Measurements from ENCODE around the gene CAMTA1. TPM values are rescaled to one million over a fixed set of nuclear protein-coding genes. Genes with fewer than 3 reads are reported as not detected.

CAMTA1 gene
- total and polyA plus RNA-seq, 4 donors, result 18.0 to 93.5 (median 35.8) TPM

DNA sequence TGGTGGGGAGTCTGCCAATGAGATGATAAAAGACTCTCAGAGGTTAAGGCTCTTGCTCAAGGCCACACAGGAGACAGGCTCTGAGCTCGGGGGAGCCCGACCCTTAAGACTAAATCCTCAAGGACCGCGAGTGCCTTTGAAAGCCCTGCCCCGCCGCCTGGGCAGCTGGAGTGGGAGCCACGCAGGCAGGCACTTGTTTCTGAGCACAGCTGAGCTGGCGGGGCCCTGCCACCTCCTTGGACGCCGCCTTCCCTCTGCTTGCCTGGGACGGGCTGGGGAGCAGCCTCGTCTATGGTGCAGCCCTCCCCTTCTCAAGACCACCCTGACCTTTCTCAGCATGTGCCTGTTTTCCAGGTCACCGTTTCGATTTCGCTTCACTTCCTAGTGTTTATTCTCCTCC lies 169.3 kb downstream of the CAMTA1 start:
- Histone ChIP-seq H3K4me1 (ENCODE audit: control insufficient read depth in 4 of 4, insufficient read depth in 4 of 4, low read length in 3 of 4) (peaks cover 0 to 15% (median 12%) of the 10 kb centered on the region in 4 donors), H3K36me3 (ENCODE audit: control insufficient read depth in 4 of 4, insufficient read depth in 3 of 4, low read depth in 1 of 4, low read length in 3 of 4) (no peaks in the 10 kb centered on the region), H3K4me3 (ENCODE audit: low read depth in 1 of 3, low read length in 3 of 3) (no peak overlapping the region), H3K27ac (ENCODE audit: low read depth in 1 of 2, low read length in 2 of 2) (no peak overlapping the region), H3K9ac (ENCODE audit: low read depth in 1 of 2, low read length in 2 of 2) (no peak overlapping the region), H3K27me3 (ENCODE audit: control insufficient read depth in 4 of 4, insufficient read depth in 4 of 4, low read length in 3 of 4) (no peaks in the 10 kb centered on the region), H3K9me3 (ENCODE audit: control insufficient read depth in 4 of 4, low read length in 3 of 4) (no peaks in the 10 kb centered on the region)
- TF ChIP-seq, protein P1, sequence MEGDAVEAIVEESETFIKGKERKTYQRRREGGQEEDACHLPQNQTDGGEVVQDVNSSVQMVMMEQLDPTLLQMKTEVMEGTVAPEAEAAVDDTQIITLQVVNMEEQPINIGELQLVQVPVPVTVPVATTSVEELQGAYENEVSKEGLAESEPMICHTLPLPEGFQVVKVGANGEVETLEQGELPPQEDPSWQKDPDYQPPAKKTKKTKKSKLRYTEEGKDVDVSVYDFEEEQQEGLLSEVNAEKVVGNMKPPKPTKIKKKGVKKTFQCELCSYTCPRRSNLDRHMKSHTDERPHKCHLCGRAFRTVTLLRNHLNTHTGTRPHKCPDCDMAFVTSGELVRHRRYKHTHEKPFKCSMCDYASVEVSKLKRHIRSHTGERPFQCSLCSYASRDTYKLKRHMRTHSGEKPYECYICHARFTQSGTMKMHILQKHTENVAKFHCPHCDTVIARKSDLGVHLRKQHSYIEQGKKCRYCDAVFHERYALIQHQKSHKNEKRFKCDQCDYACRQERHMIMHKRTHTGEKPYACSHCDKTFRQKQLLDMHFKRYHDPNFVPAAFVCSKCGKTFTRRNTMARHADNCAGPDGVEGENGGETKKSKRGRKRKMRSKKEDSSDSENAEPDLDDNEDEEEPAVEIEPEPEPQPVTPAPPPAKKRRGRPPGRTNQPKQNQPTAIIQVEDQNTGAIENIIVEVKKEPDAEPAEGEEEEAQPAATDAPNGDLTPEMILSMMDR (IDR thresholded peaks at IDR 0.05; ENCODE audit: low read depth, low read length, missing input control), result no peak
- TF ChIP-seq JUND (IDR thresholded peaks at IDR 0.05) (no peak), GABPA (IDR thresholded peaks at IDR 0.05 in 1 of 2, conservative IDR thresholded peaks at IDR 0.05 in 1 of 2) (no peak)
- TF ChIP-seq, protein P2, sequence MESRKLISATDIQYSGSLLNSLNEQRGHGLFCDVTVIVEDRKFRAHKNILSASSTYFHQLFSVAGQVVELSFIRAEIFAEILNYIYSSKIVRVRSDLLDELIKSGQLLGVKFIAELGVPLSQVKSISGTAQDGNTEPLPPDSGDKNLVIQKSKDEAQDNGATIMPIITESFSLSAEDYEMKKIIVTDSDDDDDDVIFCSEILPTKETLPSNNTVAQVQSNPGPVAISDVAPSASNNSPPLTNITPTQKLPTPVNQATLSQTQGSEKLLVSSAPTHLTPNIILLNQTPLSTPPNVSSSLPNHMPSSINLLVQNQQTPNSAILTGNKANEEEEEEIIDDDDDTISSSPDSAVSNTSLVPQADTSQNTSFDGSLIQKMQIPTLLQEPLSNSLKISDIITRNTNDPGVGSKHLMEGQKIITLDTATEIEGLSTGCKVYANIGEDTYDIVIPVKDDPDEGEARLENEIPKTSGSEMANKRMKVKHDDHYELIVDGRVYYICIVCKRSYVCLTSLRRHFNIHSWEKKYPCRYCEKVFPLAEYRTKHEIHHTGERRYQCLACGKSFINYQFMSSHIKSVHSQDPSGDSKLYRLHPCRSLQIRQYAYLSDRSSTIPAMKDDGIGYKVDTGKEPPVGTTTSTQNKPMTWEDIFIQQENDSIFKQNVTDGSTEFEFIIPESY (IDR thresholded peaks at IDR 0.05), result no peak
- 86% methylated on average over 15 of the region's 15 CpGs for WGBS
- DNase-seq (ENCODE audit: low spot score), result no peak

DNA sequence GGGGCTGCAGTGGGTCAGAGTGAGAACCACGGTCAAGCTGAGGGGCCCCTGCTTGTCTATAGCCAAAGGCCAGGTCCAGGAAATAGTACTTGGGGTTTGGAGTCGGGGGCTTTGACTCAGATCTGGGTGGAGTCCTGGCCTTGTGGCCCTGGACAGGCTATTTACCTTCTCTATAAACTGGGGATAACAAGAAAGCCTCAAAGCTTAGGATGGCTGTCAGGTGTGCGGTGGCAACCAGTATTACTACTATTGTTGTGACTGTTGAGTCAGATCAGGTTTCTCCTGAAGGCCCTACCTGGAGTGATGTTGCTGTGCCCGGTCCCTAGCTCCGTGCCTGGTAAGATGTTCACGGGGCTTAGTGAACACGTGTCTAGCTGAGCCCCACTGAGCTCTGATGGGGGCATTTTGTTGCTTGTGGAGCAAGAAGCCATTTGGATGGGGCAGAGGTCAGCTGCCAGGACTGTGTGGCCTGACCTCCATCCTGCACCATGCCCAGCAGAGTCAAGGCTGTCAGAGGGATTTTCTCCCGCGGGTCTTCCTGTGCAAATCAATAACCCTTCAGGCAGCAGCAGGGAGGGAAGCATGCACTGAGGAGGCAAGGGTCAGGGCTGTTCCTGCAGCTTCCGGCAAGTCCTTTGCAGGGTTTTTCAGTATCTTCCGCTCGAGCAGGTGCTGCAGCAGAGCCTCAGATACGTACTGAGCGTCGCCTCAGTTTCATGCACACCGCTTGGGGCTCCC lies 170.3 kb downstream of the CAMTA1 start:
- no peak overlapping the region for H3K4me3 ChIP-seq (ENCODE audit: low read depth in 1 of 3, low read length in 3 of 3)
- TF ChIP-seq FOXA2 (IDR thresholded peaks at IDR 0.05) (no peak), EGR1 (IDR thresholded peaks at IDR 0.05; ENCODE audit: low read depth in 2 of 2) (no peak)
- no peaks in the 10 kb centered on the region for H3K9me3 ChIP-seq (ENCODE audit: control insufficient read depth in 4 of 4, low read length in 3 of 4)
- no peaks in the 10 kb centered on the region for H3K36me3 ChIP-seq (ENCODE audit: control insufficient read depth in 4 of 4, insufficient read depth in 3 of 4, low read depth in 1 of 4, low read length in 3 of 4)
- no peak overlapping the region for H3K27ac ChIP-seq (ENCODE audit: low read depth in 1 of 2, low read length in 2 of 2)
- 80% methylated on average over 16 of the region's 16 CpGs for WGBS
- no peak overlapping the region for H3K9ac ChIP-seq (ENCODE audit: low read depth in 1 of 2, low read length in 2 of 2)
- DNase-seq (ENCODE audit: low spot score), result no peak
- H3K4me1 ChIP-seq (ENCODE audit: control insufficient read depth in 4 of 4, insufficient read depth in 4 of 4, low read length in 3 of 4), result peaks cover 1 to 25% (median 19%) of the 10 kb centered on the region in 4 donors
- H3K27me3 ChIP-seq (ENCODE audit: control insufficient read depth in 4 of 4, insufficient read depth in 4 of 4, low read length in 3 of 4), result no peaks in the 10 kb centered on the region

DNA sequence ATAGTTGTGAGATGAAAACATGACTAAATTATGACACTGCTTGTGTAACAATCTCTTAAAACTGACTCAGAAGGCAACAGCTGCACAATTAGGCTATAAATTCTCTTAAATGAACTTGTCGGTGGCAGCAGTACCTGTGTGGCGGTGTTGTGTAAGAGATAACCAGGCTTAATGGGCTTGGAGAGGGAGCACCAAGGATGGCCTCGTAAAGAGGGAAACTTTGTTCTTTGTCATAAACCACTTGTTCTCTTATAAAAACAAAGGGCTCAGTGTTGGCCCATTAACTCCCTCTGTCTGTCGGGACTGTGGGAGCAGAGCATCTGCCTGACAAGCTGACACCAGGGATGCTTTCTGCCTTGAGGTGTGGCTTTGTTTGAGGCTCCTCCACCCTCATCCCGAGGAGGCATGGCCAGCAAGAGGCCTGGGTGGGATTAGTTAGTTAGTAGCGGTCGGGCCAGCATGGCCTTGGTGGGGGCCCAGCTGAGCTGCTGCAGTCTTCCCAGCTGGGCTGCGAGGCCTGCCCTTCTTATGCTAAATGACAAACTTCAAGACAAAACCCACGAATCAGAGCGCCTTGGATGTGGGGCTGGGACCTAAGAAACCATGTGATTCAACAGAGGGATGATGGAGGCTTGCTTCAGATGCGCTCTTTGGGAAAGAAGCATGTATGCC lies 171.4 kb downstream of the CAMTA1 start:
- no peak for DNase-seq (ENCODE audit: low spot score)
- WGBS, result 85% methylated on average over 11 of the region's 11 CpGs
- TF ChIP-seq GABPA (IDR thresholded peaks at IDR 0.05 in 1 of 2, conservative IDR thresholded peaks at IDR 0.05 in 1 of 2) (no peak), RAD21 (IDR thresholded peaks at IDR 0.05) (no peak), EGR1 (IDR thresholded peaks at IDR 0.05; ENCODE audit: low read depth in 2 of 2) (no peak)
- TF ChIP-seq, protein P3, sequence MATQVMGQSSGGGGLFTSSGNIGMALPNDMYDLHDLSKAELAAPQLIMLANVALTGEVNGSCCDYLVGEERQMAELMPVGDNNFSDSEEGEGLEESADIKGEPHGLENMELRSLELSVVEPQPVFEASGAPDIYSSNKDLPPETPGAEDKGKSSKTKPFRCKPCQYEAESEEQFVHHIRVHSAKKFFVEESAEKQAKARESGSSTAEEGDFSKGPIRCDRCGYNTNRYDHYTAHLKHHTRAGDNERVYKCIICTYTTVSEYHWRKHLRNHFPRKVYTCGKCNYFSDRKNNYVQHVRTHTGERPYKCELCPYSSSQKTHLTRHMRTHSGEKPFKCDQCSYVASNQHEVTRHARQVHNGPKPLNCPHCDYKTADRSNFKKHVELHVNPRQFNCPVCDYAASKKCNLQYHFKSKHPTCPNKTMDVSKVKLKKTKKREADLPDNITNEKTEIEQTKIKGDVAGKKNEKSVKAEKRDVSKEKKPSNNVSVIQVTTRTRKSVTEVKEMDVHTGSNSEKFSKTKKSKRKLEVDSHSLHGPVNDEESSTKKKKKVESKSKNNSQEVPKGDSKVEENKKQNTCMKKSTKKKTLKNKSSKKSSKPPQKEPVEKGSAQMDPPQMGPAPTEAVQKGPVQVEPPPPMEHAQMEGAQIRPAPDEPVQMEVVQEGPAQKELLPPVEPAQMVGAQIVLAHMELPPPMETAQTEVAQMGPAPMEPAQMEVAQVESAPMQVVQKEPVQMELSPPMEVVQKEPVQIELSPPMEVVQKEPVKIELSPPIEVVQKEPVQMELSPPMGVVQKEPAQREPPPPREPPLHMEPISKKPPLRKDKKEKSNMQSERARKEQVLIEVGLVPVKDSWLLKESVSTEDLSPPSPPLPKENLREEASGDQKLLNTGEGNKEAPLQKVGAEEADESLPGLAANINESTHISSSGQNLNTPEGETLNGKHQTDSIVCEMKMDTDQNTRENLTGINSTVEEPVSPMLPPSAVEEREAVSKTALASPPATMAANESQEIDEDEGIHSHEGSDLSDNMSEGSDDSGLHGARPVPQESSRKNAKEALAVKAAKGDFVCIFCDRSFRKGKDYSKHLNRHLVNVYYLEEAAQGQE (IDR thresholded peaks at IDR 0.05), result no peak
- TF ChIP-seq, protein P4, sequence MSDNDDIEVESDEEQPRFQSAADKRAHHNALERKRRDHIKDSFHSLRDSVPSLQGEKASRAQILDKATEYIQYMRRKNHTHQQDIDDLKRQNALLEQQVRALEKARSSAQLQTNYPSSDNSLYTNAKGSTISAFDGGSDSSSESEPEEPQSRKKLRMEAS (IDR thresholded peaks at IDR 0.05), result no peak

More for the DNA sequence above, 171.4 kb downstream of the CAMTA1 start:
- H3K27me3 ChIP-seq (ENCODE audit: control insufficient read depth in 4 of 4, insufficient read depth in 4 of 4, low read length in 3 of 4), result no peaks in the 10 kb centered on the region
- no peaks in the 10 kb centered on the region for H3K9me3 ChIP-seq (ENCODE audit: control insufficient read depth in 4 of 4, low read length in 3 of 4)
- no peak overlapping the region for H3K9ac ChIP-seq (ENCODE audit: low read depth in 1 of 2, low read length in 2 of 2)
- peaks cover 4 to 33% (median 26%) of the 10 kb centered on the region in 4 donors for H3K4me1 ChIP-seq (ENCODE audit: control insufficient read depth in 4 of 4, insufficient read depth in 4 of 4, low read length in 3 of 4)
- H3K27ac ChIP-seq (ENCODE audit: low read depth in 1 of 2, low read length in 2 of 2), result no peak overlapping the region
- H3K36me3 ChIP-seq (ENCODE audit: control insufficient read depth in 4 of 4, insufficient read depth in 3 of 4, low read depth in 1 of 4, low read length in 3 of 4), result no peaks in the 10 kb centered on the region
- H3K4me3 ChIP-seq (ENCODE audit: low read depth in 1 of 3, low read length in 3 of 3), result no peak overlapping the region

Data from liver (tissue), 9 donors.